Activated CD8-positive, alpha-beta memory T cell treated with anti-CD3 and anti-CD28 coated beads for 24 hours (primary cell): ENCODE measurements around the gene SOX30.
A peak's percentile ranks its signal among the peaks of the same experiment; 100 is the strongest.
"Not testable (repeated sequence)": the region's sequence is repeated elsewhere in the genome, so short reads cannot be mapped to it uniquely, and the experiment has no call there.

ENCODE experiments used
- DNase-seq: peaks from one replicate; pipeline ENCODE4 v3.0.0-alpha.2; 2020

SOX30 gene

DNA sequence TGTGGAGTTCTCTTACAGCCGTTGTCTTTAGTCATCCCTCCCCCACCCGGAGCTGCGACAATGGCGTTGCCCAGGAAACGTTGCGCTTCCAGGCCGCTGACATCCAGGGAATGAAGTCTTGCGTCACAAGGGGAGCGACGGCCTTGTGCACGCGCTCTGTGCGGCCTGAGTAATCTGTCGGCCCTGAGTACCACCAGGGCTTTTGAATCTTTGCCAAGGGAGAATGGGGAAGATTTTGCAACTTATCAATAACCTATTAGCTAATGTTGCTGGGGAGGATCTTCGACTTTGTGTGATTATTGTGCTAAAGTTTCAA lies at the start of gene SOX30:
Gene SOX30, minus strand, starts transcription at position 62 of the 316 bp plus-strand sequence. CDS start 360 bp downstream, outside the sequence.
- DNase-seq = no peak

DNA sequence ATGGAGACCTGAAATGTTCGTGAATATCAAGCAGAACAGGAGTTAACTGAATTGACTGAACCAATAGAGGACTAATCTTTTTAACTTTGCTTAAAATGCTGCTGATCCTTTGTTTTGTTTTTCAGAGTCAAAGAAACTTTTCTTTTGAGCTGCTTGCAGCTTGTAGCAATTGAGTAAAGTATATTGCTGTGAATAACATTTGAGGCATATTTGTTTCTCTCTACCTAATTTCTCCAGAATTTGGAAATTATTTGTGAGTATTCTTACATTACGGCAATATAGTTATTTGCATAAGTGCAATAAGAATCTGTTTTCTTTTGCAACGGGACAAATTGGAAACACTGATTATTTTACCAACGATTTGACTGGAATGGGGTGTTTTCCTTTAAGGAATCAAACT lies 46.4 kb upstream of the SOX30 start:
- not testable (repeated sequence) for DNase-seq

DNA sequence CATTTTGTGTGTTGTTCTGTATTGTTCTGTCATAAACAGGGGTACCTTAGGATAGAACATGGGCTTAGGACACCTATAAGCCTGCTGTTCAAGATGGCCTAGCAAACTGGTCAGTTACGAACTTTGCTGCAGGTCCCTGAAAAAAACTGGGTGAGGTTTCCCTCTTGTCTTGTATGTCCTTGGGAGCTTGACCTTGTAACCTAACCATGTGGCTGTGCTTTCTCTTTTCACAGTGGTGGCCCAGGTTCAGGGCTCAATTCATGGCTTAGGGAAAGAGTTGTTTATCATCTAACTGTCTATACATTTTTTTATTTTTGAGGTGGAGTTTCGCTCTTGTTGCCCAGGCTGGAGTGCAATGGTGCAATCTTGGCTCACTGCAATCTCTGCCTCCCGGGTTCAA lies 43.9 kb upstream of the SOX30 start:
- peak; percentile 17 for DNase-seq

DNA sequence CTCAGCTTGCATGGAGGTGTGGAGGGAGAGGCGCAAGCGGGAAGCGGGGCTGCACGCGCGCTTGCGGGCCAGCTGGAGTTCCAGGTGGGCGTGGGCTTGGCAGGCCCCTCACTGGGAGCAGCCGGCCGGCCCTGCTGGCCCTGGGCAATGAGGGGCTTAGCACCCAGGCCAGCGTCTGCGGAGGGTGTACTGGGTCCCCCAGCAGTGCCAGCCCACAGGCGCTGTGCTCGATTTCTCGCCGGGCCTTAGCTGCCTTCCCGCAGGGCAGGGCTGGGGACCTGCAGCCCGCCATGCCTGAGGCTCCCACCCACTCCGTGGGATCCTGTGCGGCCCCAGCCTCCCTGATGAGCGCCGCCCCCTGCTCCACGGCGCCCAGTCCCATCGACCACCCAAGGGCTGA lies 41.6 kb upstream of the SOX30 start:
- peak; percentile 17 for DNase-seq

DNA sequence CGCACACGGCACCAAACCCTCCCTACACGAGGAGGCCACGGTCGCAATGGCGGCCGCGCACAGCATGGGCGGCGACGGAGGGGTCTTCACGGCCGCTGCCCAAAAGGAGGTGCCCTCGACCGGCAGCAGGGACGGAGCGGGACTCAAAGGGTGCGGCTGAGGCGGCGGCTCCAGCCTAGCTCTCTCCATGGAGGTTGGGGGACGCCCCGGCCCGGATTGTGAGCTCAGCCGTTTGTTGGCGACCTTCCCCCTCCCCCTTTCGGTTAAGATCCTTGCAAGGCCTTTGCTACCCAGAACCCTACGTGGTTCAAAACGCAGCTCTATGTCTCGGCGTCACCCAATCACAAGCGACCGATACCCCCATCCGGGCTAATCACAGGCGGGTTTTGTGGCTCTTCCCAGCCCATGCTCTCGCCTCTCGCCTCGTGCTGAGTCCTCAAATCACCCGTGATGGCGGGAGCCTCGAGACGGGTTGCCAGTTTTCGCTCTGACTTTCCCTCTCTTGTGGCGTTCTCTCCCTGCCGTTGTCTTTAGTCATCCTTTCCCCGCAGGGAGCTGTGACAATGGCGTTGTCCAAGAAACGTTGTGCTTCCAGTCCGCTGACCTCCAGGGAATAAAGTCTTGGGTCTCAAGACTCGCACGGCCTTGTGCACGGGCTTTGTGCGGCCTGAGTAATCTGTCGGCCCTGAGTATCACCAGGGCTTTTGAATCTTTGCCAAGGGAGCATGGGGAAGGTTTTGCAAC lies 38.6 kb upstream of the SOX30 start:
- peak; percentile 49 for DNase-seq

DNA sequence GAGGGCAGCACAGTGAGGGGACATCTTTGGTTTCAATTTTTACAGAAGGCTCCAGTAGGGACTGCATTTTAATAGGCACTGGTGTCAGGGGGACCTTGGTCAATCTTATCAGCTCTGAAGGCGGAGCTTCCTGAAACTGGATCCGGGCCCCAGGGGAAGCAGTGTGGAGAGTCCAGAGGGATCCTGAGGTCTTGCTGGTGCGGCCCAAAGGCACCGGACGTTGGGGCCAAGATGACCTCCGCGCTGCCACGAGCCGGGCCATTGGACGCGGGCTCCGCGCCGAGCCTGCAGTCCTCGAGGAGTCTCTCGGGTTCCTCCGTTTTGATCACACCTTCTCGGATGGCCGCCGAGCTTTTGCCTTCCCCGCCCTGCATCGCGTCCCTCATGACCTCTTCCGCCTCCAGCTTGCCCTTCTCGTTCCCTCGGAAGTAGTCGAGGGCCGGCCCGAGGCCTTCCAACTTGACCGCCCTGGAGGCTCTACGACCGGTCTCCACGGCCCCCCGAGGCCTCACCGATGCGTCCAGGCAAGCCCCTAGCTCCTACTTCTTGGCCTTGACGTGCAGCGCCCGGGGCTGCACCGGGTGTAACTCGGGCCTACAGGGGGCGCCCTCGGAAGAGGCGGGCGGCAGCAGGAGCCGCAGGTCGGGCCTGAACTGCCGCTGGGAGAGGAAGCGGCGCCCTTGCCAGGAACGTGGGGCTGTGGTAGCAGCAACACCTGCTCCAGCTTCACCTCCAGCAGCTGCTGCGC lies 37.9 kb upstream of the SOX30 start:
- peak; percentile 66 for DNase-seq

DNA sequence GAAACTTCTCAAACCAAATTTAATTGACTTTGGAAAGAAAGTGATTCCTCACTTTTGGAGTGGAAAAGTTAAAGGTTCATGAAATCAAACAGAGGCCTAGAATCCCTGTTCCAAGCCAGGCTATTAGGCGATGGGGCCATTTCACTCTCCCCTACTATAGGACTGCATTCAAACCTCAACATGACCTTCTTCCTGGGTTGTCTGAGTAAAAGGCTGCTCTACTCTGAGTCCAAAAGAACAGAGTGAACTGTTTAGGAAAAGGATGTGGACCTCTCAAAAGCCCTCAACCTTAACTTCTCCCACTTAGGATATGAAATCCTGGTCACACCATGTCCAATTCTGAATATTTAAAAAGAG lies 34.9 kb upstream of the SOX30 start:
- no peak for DNase-seq

DNA sequence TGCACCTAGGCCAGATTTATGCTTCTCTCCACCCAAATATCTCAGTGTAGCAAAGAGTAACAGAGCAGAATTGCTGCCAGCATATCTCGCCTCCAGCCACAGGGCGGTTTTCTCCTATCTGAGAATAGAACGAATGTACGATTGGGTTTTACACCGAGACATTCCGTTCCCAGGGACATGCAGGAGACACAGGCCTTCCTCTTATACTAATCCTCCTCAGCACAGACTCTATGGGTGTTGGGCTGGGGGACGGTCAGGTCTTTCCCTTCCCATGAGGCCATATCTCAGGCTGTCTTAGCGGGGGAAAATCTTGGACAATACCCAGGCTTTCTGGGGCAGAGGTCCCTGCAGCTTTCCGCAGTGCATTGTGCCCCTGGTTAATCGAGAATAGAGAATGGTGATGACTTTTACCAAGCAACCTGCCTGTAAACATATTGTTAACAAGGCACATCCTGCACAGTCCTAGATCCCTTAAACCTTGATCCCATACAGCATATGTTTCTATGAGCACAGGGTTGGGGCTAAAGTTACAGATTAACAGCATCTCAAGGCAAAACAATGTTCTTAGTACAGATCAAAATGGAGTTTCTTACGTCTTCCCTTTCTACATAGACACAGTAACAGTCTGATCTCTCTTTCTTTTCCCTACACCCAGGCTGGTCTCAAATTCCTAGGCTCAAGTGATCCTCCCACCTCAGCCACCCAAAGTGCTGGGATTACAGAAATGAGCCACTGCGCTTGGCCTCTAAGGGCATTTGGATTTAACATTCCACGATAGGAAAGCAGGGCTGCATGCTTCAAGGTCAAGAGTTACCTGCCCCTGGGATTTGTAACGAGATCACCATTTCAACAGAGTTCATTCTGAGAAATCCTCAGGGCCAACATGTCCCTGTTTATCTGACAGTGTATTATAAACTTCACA lies 34.3 kb upstream of the SOX30 start:
- peak; percentile 32 for DNase-seq

DNA sequence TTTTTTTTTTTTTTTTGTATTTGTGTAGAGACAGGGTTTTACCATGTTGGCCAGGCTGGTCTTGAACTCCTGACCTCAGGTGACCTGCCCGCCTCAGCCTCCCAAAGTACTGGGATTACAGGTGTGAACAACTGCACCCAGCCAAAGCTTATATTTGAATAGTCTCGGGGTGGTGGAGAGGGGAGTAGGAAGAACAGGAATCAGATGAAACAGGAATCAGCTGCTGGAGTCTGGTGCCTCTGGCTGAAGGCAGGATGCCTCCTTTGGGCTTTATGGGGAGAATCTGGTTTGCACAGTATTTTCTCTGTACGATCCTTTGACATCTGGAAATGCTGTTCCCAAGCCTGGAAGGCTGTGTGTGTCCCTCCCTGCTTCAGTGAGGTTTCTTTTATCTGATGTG lies 30.0 kb upstream of the SOX30 start:
- peak; percentile 28 for DNase-seq

DNA sequence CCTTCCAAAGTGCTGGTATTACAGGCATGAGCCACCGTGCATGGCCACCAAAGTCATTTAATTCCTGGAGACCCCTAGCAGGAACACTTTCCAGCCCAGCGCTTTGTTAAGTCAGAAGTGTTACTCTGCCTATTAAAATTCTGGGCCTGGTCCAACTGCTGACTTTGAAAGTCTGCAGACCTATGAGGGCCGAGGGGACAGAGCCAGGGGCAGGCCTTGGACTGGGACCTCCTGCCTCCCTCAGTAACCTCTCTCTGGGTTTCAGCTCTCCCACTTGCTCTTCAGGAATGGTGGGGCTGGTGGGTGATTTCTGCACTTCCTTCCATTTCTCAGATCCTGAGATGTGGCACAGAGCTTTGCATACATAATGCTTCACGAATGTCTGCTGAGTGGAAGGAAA lies 28.8 kb upstream of the SOX30 start:
- DNase-seq = peak; percentile 24

DNA sequence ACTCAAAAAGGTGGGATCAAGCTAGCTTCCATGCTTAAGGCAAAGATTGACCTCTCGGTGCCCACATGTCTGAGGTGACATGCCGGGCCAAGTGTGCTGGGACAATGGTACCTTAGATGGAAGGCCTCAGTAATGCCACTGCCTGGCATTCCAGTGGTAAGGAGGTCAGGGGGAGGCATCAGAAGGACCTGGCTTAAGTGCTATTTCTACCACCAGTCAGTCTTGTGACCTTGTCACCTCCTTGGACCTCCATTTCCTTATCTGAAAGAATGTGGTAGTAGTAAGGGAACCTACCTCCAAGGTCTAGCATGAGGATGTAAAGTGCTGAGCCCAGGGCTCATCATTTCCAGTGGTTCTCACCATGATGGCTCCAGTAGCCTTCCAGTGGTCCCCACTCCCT lies 28.0 kb upstream of the SOX30 start:
- peak; percentile 13 for DNase-seq

DNA sequence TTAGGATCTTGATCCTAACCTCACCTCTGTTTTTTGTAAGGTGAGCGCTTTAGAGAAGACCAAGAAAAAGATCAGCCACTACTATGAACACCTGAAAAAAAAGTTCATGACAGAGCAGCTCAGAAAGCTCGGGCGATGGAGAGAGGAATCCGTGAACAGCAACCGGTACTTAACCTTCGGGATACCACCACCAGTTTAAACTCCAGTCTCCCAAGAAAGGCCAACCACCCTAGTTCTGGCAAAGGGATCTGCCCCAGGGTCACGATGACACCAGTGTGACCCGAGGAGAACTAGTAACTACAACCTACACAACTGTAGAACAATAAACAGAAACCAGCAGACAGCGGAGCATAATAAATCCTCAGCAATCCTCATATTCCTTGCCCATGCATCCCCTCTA lies 27.6 kb upstream of the SOX30 start:
- no peak for DNase-seq

DNA sequence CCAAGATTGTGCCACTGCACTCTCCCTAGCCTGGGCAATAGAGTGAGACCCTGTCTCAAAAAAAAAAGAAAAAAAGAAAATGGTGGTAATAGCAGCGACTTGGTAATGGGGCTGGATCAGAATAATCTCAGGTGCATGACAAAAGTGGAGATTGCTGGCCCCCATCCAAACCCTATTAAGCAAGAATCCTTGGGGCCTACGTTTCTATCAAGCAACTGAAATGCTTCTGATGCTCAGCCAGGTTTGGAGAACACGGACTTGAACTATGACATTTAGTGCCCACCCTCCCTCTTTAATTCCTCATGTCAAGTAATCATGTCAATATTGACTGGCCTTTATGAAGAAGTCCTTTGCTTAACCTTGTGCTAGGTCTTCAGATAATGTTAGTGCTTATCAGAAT lies 25.7 kb upstream of the SOX30 start:
- DNase-seq = no peak

DNA sequence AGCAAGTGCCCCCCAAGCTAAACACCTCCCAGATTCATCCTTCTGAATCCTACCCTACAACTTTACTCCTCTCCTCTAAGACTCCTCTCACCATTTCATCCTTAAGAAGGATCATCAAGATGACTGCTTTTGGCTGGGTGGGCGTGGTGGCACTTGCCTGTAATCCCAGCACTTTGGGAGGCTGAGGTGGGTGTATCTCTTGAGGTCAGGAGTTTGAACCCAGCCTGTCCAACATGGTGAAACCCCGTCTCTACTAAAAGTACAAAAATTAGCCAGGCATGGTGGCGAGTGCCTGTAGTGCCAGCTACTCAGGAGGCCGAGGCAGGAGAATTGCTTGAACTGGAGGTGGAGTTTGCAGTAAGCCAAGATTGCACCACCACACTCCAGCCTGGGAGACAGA lies 22.1 kb upstream of the SOX30 start:
- DNase-seq = peak; percentile 24

DNA sequence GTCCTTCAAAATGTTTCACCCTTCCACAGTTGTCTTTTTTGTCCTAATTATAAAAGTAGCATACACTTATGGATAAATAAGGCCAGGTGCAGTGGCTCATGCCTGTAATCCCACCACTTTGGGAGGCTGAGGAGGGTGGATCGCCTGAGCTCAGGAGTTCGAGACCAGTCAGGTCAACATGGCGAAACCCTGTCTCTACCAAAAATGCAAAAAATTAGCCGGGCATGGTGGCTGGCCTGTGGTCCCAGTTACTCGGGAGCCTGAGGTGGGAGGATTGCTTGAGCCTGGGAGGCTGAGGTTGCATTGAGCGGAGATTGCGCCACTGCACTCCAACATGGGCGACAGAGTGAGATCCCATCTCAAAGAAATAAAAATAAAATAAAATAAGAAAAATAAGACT lies 20.7 kb upstream of the SOX30 start:
- peak; percentile 32 for DNase-seq

DNA sequence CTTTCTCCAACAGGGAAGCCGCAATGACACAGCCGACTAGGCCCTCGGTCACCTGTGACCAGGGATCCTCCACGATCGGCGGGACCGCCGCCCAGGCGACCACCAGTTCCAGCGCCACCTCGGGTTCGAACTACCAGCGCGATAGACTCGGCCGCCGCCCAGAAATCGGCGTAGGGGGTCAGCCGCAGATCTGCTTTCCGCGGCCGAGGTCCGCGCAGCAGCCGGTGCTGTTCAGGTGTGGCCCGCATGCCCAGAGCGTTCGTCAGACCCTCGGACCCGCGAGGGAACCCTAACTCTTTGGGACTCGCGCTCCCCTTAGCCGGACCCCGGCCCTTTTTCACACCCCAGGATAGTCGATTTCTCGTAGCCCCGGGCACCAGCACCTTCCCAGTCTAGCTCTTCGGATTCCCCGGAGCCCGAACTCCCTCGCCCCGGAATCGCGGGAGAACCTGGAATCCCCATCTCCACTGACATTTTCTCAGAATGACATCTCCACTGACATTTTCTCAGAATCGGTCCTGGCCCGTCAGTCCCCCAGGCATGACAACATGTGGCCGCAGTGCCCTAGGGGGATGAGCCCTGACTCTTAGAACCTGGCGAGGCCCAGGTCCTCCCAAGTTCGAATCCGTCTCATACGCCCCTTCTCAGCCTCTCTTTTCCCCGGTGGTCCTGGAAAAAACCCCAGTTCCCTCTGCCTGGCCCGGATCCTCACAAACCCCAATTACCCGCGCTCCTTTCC lies 19.5 kb upstream of the SOX30 start:
- no peak for DNase-seq

DNA sequence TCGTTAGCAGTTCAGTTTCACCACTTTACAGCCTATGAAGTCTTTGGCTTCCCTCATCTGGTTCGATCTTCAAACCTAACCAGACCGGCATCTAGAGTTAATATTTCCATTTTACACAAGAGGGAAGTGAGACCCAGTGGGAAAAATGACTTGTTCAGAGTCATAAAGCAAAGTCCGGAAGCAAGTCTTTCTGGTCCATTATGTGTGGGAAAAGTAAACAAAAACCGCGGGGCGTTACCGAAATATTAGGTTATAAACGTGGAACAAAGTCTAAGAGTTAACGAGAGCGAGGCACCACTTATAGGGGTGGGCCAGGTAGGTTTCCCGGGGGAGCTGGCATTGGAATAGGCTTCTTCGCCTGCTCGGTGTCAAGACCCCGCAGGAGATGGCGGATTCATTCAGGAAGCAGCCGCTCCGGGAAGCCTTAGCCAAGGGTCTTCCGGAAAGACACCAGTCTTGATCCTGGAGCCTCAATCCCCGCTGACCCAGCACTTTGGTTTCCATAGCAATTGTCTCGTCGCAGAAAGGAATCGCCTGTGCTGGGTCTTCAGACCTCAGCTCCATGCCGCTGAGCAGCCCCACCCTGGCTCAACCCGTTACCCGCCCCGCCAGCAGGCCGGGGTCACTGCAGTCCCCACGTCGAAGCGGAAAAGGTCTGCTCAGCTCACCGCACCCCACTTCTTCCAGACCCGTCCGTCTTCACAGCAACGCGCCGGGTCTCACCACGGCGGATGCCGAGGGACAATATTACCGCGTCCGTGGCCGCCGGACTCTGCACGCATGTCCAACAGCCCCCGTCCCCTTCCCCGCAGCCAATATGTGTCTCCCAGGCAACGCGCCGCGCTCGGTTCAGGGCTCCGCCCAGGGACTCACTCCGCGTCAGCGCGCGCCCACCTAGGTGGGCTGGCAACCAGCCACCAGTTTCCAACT lies 18.7 kb upstream of the SOX30 start, which contains the start of gene C5orf52:
Gene C5orf52, plus strand, starts transcription at position 872 of the 930 bp plus-strand sequence. CDS start 82 bp downstream, outside the sequence.
- DNase-seq = peak; percentile 65

DNA sequence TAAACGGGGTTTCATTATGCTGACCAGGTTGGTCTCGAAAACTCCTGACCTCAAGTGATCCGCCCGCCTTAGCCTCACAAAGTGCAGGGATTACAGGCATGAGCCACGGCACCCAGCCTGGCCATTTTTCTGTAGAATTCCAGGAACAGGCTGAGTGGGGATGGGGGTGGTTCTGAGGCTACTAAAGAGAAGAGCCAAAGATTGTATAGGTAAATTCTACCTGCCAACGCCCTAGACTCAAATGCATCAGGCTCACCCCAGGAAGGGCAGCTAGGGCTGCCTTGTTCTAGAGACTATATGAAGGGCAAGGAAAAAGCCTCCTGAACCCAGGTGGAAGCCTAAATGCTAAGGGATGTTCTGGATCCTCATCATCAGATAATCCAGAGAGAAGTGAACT lies 17.5 kb upstream of the SOX30 start:
- DNase-seq = peak; percentile 40

DNA sequence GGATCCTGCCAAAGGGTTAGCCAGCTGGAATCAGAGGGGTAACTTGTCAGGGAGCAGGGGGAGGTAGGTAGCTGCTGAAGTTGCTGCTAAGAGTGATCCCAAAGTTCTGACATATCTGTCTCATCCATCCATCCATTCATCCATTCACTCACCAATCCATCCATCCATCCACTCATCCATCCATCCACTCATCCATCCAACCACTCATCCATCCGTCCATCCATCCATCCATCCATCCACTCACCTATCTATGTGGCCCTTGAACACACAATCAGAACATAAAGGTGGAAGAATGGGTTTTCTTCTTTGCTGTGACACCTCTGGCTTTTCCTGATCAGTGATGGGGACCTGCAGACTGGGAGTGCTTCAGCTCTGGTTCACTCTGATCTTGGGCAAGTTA lies 16.1 kb upstream of the SOX30 start:
- no peak for DNase-seq

DNA sequence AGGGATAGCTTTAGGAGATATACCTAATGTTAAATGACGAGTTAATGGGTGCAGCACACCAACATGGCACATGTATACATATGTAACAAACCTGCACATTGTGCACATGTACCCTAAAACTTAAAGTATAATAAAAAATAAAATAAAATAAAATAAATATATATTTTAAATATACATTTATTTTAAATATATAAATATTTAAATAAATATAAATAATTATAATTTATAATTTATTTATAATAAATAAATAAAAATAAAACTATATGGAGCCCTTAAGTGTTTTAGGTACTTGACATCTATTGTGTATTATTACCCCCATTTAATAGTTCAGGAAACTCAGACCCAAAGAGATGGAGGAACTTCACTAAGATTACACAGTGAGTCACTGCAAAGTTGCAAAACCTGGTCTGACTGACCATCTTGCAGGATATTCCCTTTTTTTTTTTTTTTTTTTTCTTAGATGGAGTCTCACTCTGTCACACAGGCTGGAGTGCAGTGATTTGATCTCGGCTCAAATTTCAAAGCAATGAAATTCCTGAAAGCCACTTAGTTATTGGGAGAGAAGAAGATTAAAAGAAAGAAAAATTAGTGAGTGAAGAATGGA lies 13.3 kb upstream of the SOX30 start:
- DNase-seq = no peak
